Activated T-helper 2 cell treated with anti-CD3 and anti-CD28 coated beads, Interferon-gamma antibody, Interleukin-2, Interleukin-4, amounts not matched to agents 10 μg/mL and 5 μg/mL and 100 μg/mL, durations not matched to agents 14 hours and 24 hours and 36 hours (primary cell): ENCODE data around the gene KRT85. TPM values are rescaled to one million over a fixed set of nuclear protein-coding genes. Genes with fewer than 3 reads are reported as not detected.

ENCODE experiments used
- DNase-seq: peaks from one replicate; pipeline ENCODE4 v3.0.0; 2021; ENCODE audit warnings: low spot score
- H3K27ac Mint-ChIP-seq: one replicate; pipeline ENCODE4 v1.8.0; 2021; ENCODE audit warnings: mixed read lengths
- H3K27me3 Mint-ChIP-seq: one replicate; pipeline ENCODE4 v1.8.0; 2021; ENCODE audit warnings: low read depth, mixed read lengths
- H3K36me3 Mint-ChIP-seq: one replicate; pipeline ENCODE4 v1.8.0; 2021; ENCODE audit warnings: low read depth, mixed read lengths
- H3K4me1 Mint-ChIP-seq: one replicate; pipeline ENCODE4 v1.8.0; 2021; ENCODE audit warnings: low read depth, mixed read lengths
- H3K4me3 Mint-ChIP-seq: one replicate; pipeline ENCODE4 v1.8.0; 2021; ENCODE audit warnings: low read depth, mild to moderate bottlenecking, moderate library complexity, mixed read lengths
- H3K9me3 Mint-ChIP-seq: one replicate; pipeline ENCODE4 v1.8.0; 2021; ENCODE audit warnings: mixed read lengths
- intact Hi-C: fragments of 100-400 bp; cut with micrococcal nuclease; formaldehyde crosslinking; loops from one replicate; pipeline ENCODE4 v1.15.1; 2023
- total RNA-seq: library from RNA; stranded (reverse); gene quantifications from 2 replicates; pipeline ENCODE4 v1.2.3, GENCODE V29; 2022

KRT85 gene
- total RNA-seq, 1 donor from 2014 or later, result not detected

GRCh38 chr12:52360106-52360662 is 7.1 kb downstream of the KRT85 start:
- H3K27ac Mint-ChIP-seq, result no peak overlapping the region
- H3K27me3 Mint-ChIP-seq, result no peaks in the 10 kb centered on the region
- H3K4me1 Mint-ChIP-seq, result peaks cover 2% of the 10 kb centered on the region
- no peak overlapping the region for H3K4me3 Mint-ChIP-seq
- no peak for DNase-seq
- no peaks in the 10 kb centered on the region for H3K9me3 Mint-ChIP-seq
- H3K36me3 Mint-ChIP-seq, result no peaks in the 10 kb centered on the region
- intact Hi-C loops, result no loop called here

- H3K36me3 Mint-ChIP-seq, result no peaks in the 10 kb centered on the region
- intact Hi-C loops, result no loop called here
- H3K4me3 Mint-ChIP-seq, result no peak overlapping the region
- no peak overlapping the region for H3K27ac Mint-ChIP-seq
- no peaks in the 10 kb centered on the region for H3K27me3 Mint-ChIP-seq
- no peak for DNase-seq
- H3K4me1 Mint-ChIP-seq, result peaks cover 2% of the 10 kb centered on the region
- no peaks in the 10 kb centered on the region for H3K9me3 Mint-ChIP-seq
Measured at GRCh38 chr12:52359621-52360061, 7.6 kb downstream of the KRT85 start.

- intact Hi-C loops, result no loop called here
- Mint-ChIP-seq H3K27ac (no peak overlapping the region), H3K9me3 (no peaks in the 10 kb centered on the region), H3K36me3 (no peaks in the 10 kb centered on the region), H3K27me3 (peaks cover 7% of the 10 kb centered on the region), H3K4me1 (peaks cover 2% of the 10 kb centered on the region), H3K4me3 (no peak overlapping the region)
- no peak for DNase-seq
Measured at GRCh38 chr12:52358575-52359350, 8.5 kb downstream of the KRT85 start.

DNA sequence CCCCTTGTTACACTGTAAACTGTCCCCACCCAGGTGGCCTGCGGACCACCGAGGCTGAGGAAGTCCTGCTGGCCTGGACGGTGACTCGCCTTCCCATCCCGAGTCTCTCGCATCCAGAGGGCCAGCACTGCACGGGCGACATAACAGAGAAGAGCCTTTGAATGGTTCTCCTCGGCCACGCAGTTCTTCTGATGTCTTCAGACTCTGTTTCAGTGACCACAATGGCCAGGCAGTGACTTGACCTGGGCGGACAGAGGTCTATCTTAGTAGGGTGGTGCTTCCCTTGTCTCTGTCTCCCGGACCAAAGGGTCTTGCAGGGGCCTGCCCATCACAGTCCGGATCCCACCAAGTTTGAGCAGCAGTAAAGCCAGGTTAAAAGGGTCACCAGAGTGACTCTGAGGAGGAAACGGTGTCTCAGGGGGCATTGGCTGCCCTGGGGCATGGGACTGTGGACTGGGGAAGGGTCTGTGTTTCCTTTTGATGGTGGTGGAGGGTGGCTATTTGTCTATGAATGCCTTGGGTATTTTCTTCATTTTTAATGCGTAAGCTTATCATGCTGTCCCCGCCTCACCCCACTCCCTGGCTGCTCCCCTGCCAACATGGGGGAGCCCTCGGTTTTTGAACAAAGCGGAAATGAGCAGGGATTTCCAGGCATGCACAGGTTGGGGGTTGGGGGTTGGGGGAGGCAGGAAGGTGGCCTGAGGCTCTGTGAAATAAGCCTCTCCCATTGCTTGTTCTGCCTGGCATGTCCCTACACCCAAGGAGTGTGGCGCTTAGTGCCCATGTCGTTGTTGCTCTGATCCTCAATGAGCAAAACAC is 10.3 kb downstream of the KRT85 start:
- intact Hi-C loops, result no loop called here
- no peaks in the 10 kb centered on the region for H3K36me3 Mint-ChIP-seq
- no peaks in the 10 kb centered on the region for H3K9me3 Mint-ChIP-seq
- H3K4me3 Mint-ChIP-seq, result no peak overlapping the region
- no peak for DNase-seq
- H3K27me3 Mint-ChIP-seq, result peaks cover 18% of the 10 kb centered on the region
- H3K4me1 Mint-ChIP-seq, result peaks cover 2% of the 10 kb centered on the region
- no peak overlapping the region for H3K27ac Mint-ChIP-seq

DNA sequence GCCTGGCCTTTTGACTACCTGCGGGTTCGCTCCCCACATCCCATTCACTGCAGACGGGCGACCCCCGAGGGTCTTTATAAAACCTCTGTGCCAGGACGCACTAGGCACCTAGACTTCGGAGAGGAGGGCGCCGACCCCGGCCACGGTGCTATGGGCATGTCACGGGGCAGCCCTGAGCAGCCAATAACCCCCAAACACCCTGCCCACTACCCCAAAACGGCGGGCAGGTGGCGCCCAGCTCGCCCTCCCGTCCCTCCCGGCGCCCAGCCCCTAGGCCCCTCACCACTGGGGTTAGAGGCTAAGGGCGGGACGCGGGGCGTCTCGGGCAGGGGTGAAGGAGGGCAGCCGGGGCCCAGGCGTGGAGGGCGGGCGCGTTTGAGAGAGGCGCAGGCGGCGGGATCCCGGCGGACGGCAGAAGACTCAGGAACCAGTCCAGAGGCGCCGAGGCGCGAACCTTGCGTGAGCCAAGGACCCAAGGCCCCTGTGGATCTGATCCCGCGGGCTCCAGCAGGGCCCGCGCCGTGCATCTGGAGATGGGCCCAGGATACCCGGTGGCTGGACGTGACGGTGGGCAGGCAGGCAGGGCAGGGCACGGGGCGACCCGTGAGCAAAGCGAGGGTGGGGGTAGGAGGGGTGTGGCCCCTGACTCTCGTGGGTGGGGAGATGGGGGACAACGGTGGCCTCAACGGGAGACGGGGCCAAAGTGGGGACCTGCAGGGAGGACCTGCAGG is 11.1 kb downstream of the KRT85 start:
- Mint-ChIP-seq H3K4me1 (peaks cover 5% of the 10 kb centered on the region), H3K36me3 (no peaks in the 10 kb centered on the region), H3K4me3 (no peak overlapping the region), H3K27ac (no peak overlapping the region), H3K9me3 (no peaks in the 10 kb centered on the region), H3K27me3 (peaks cover 21% of the 10 kb centered on the region)
- DNase-seq, result no peak
- intact Hi-C loops, result no loop called here

GRCh38 chr12:52355176-52355575 is 12.1 kb downstream of the KRT85 start:
- Mint-ChIP-seq H3K27me3 (peaks cover 21% of the 10 kb centered on the region), H3K4me3 (no peak overlapping the region), H3K36me3 (no peaks in the 10 kb centered on the region), H3K9me3 (no peaks in the 10 kb centered on the region), H3K4me1 (peaks cover 5% of the 10 kb centered on the region), H3K27ac (no peak overlapping the region)
- intact Hi-C loops, result no loop called here
- no peak for DNase-seq

GRCh38 chr12:52354200-52354599 is 13.1 kb downstream of the KRT85 start:
- no peak for DNase-seq
- Mint-ChIP-seq H3K9me3 (no peaks in the 10 kb centered on the region), H3K4me3 (no peak overlapping the region), H3K4me1 (peaks cover 5% of the 10 kb centered on the region), H3K27ac (no peak overlapping the region), H3K27me3 (peaks cover 21% of the 10 kb centered on the region), H3K36me3 (no peaks in the 10 kb centered on the region)
- intact Hi-C loops, result no loop called here

DNA sequence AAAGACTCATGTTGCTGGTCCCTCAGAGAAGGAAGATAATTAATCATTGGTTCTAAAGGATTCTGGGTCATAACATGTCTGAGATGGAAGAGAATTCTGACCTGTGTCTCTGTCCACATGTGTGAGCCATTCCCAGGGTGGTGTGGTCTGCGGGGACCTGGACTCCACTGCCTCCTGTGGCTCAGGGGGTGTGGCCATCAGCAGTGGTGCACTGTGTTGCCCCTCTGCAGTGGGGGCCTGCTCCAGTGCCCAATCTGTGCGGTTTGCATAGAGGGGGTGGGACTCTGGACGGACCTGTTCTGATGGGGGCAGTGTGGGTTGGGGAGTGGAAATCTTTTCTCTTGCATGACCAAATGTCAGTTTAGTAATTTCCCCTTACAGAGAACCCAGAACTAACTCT is 13.5 kb downstream of the KRT85 start:
- Mint-ChIP-seq H3K9me3 (no peaks in the 10 kb centered on the region), H3K27me3 (peaks cover 21% of the 10 kb centered on the region), H3K27ac (no peak overlapping the region), H3K36me3 (no peaks in the 10 kb centered on the region), H3K4me3 (no peak overlapping the region), H3K4me1 (peaks cover 5% of the 10 kb centered on the region)
- intact Hi-C loops, result no loop called here
- no peak for DNase-seq

GRCh38 chr12:52352951-52353350 is 14.3 kb downstream of the KRT85 start:
- H3K4me3 Mint-ChIP-seq, result no peak overlapping the region
- peaks cover 3% of the 10 kb centered on the region for H3K4me1 Mint-ChIP-seq
- no peak for DNase-seq

GRCh38 chr12:52351196-52352059 is 15.9 kb downstream of the KRT85 start:
- intact Hi-C loops, result no loop called here
- Mint-ChIP-seq H3K36me3 (no peaks in the 10 kb centered on the region), H3K4me1 (peaks cover 3% of the 10 kb centered on the region), H3K27me3 (peaks cover 21% of the 10 kb centered on the region), H3K4me3 (no peak overlapping the region), H3K27ac (no peak overlapping the region), H3K9me3 (no peaks in the 10 kb centered on the region)
- no peak for DNase-seq

More at GRCh38 chr12:52352951-52353350, 14.3 kb downstream of the KRT85 start:
- H3K9me3 Mint-ChIP-seq, result no peaks in the 10 kb centered on the region
- peaks cover 21% of the 10 kb centered on the region for H3K27me3 Mint-ChIP-seq
- H3K27ac Mint-ChIP-seq, result no peak overlapping the region
- intact Hi-C loops, result no loop called here
- H3K36me3 Mint-ChIP-seq, result no peaks in the 10 kb centered on the region

DNA sequence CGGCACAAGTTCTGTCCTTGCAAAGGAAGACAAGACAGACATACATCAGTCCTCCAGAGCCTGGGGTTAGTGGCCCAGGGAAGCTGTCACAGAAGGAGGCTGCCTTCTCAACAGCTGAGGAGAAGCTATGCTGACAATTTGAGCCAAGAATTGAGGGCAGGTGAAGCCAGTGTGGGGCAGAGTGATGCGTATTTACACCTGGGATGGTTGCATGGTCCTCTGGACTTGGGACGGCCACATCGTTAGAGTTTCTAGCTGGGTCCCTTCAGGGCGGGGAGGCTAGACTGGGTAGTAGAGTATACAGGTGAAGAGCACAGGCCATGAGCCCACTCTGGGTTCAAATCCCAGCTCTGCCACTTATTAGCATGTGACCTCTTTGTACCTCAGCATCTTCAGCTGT is 16.5 kb downstream of the KRT85 start:
- H3K27ac Mint-ChIP-seq, result no peak overlapping the region
- H3K4me3 Mint-ChIP-seq, result no peak overlapping the region
- intact Hi-C loops, result no loop called here
- H3K9me3 Mint-ChIP-seq, result no peaks in the 10 kb centered on the region
- H3K27me3 Mint-ChIP-seq, result peaks cover 21% of the 10 kb centered on the region
- no peak for DNase-seq
- H3K36me3 Mint-ChIP-seq, result no peaks in the 10 kb centered on the region
- peaks cover 3% of the 10 kb centered on the region for H3K4me1 Mint-ChIP-seq
